ENCODE results near the gene TNFSF8. TPM values are rescaled to one million over a fixed set of nuclear protein-coding genes. Genes with fewer than 3 reads are reported as not detected.

Gene TNFSF8
- total RNA-seq, 1 donor, result not detected

GRCh38 chr9:114910541-114910940 lies 19.9 kb downstream of the TNFSF8 start:
- no peak for DNase-seq (ENCODE audit: low read depth)
- H3K4me3 ChIP-seq (ENCODE audit: low read depth, low read length), result no peak overlapping the region
- no peak for TF ChIP-seq CTCF (IDR thresholded peaks at IDR 0.05; ENCODE audit: insufficient read depth, low read length)

GRCh38 chr9:114909661-114910060 lies 20.7 kb downstream of the TNFSF8 start:
- no peak for DNase-seq (ENCODE audit: low read depth)

GRCh38 chr9:114908805-114909448 lies 21.5 kb downstream of the TNFSF8 start:
- H3K4me3 ChIP-seq (ENCODE audit: low read depth, low read length), result no peak overlapping the region
- TF ChIP-seq CTCF (IDR thresholded peaks at IDR 0.05; ENCODE audit: insufficient read depth, low read length), result no peak
- peak; percentile 52 for DNase-seq (ENCODE audit: low read depth)

More at GRCh38 chr9:114909661-114910060, 20.7 kb downstream of the TNFSF8 start:
- TF ChIP-seq CTCF (IDR thresholded peaks at IDR 0.05; ENCODE audit: insufficient read depth, low read length), result no peak
- H3K4me3 ChIP-seq (ENCODE audit: low read depth, low read length), result no peak overlapping the region

- DNase-seq (ENCODE audit: low read depth), result no peak
- H3K4me3 ChIP-seq (ENCODE audit: low read depth, low read length), result no peak overlapping the region
- TF ChIP-seq CTCF (IDR thresholded peaks at IDR 0.05; ENCODE audit: insufficient read depth, low read length), result no peak
These were observed 22.2 kb downstream of the TNFSF8 start for GRCh38 chr9:114908104-114908622.

- peak; percentile 72 for TF ChIP-seq CTCF (IDR thresholded peaks at IDR 0.05; ENCODE audit: insufficient read depth, low read length)
- no peak overlapping the region for H3K4me3 ChIP-seq (ENCODE audit: low read depth, low read length)
- peak; percentile 61 for DNase-seq (ENCODE audit: low read depth)
These were observed 23.3 kb downstream of the TNFSF8 start for GRCh38 chr9:114906922-114907571.

- no peak for DNase-seq (ENCODE audit: low read depth)
- no peak overlapping the region for H3K4me3 ChIP-seq (ENCODE audit: low read depth, low read length)
- TF ChIP-seq CTCF (IDR thresholded peaks at IDR 0.05; ENCODE audit: insufficient read depth, low read length), result no peak
These were observed 25.0 kb downstream of the TNFSF8 start for GRCh38 chr9:114905170-114905940.
